B cell (primary cell): ENCODE measurements around the gene TMEM250. TPM values are rescaled to one million over a fixed set of nuclear protein-coding genes. Genes with fewer than 3 reads are reported as not detected.

Experiments used
- ATAC-seq: fragments of 200-7000 bp; cut with Tn5 transposase; one replicate; pipeline ENCODE4 v1.10.0; 2021; ENCODE audit warnings: low read depth, mild to moderate bottlenecking, moderate number of reproducible peaks, moderate library complexity
- CTCF ChIA-PET: fragments of 350-600 bp; sonication (Branson Sonifier 250); formaldehyde crosslinking; loops from one replicate; lab custom pipeline; 2021; ENCODE audit warnings: antibody characterized with exemption, inconsistent platforms; lab: Charles Lee
- POLR2A ChIA-PET: fragments of 350-600 bp; sonication (Branson Sonifier 250); formaldehyde crosslinking; loops from one replicate; lab custom pipeline; 2021; ENCODE audit warnings: antibody characterized with exemption; lab: Charles Lee
- DNase-seq: peaks from one replicate; pipeline ENCODE4 v3.0.0; 2013
- H2AFZ ChIP-seq: 2 replicates; pipeline ENCODE4 v1.6.1; 2012; ENCODE audit warnings: mild to moderate bottlenecking, low read depth, low read length; ENCODE audit not compliant: insufficient read depth, poor library complexity, severe bottlenecking
- H3K27ac ChIP-seq, 2 donors: 1 replicate in 1 of 2; 2 replicates in 1 of 2; pipeline ENCODE4 v1.5.1; 2012 to 2013; ENCODE audit warnings: low read length in 2 of 2, mild to moderate bottlenecking in 2 of 2, moderate library complexity in 1 of 2
- H3K27me3 ChIP-seq, 4 experiments: fragments of 200-600 bp in 1 of 4; sonication (generic) in 1 of 4; replicated peaks in 1 of 4; 1 replicate in 2 of 4; 2 replicates in 2 of 4; pipeline versions ENCODE4 v1.6.1 to v1.7.0; 2013 to 2016; ENCODE audit warnings: low read length in 3 of 4, mild to moderate bottlenecking in 2 of 4, mixed read lengths in 1 of 4, moderate library complexity in 1 of 4; ENCODE audit not compliant: insufficient read depth in 4 of 4, control insufficient read depth in 3 of 4; ENCODE audit errors: control extremely low read depth in 1 of 4
- H3K36me3 ChIP-seq, 2 experiments: replicated peaks in 1 of 2; 1 replicate in 1 of 2; 2 replicates in 1 of 2; pipeline versions ENCODE4 v1.6.1 to v1.7.1; 2013; ENCODE audit warnings: low read length in 1 of 2; ENCODE audit not compliant: insufficient read depth in 2 of 2, control insufficient read depth in 1 of 2; ENCODE audit errors: control extremely low read depth in 1 of 2, extremely low read depth in 1 of 2
- H3K4me1 ChIP-seq, 2 donors: fragments of 200-600 bp in 1 of 2; sonication (generic) in 1 of 2; 1 replicate in 1 of 2; 2 replicates in 1 of 2; pipeline versions ENCODE4 v1.5.1 to v1.6.1; 2013 to 2017; ENCODE audit warnings: low read length in 2 of 2; ENCODE audit not compliant: control insufficient read depth in 2 of 2, insufficient read depth in 2 of 2
- H3K4me2 ChIP-seq: replicated peaks from 2 replicates; pipeline ENCODE3; 2012; ENCODE audit warnings: mild to moderate bottlenecking, low read depth, low read length; ENCODE audit not compliant: poor library complexity, severe bottlenecking
- H3K4me3 ChIP-seq, 5 experiments: fragments of 200-600 bp in 1 of 5; sonication (generic) in 1 of 5; 1 replicate in 3 of 5; 2 replicates in 2 of 5; pipeline versions ENCODE4 v1.5.1 to v1.7.0; 2011 to 2016; ENCODE audit warnings: low read length in 4 of 5, mild to moderate bottlenecking in 4 of 5, low read depth in 2 of 5, control low read depth in 1 of 5, moderate library complexity in 1 of 5; ENCODE audit not compliant: insufficient read depth in 1 of 5; ENCODE audit errors: control extremely low read depth in 1 of 5, extremely low read depth in 1 of 5
- H3K79me2 ChIP-seq: fragments of 200-600 bp; sonication (generic); one replicate; pipeline ENCODE4 v1.6.0; 2016; ENCODE audit warnings: low read length; ENCODE audit not compliant: control insufficient read depth, insufficient read depth
- H3K9ac ChIP-seq: fragments of 200-600 bp; sonication (generic); 2 replicates; pipeline ENCODE4 v1.6.1; 2017; ENCODE audit warnings: mild to moderate bottlenecking, low read length, moderate library complexity
- H3K9me3 ChIP-seq, 3 donors: one replicate each; pipeline versions ENCODE4 v1.6.1 to v1.7.1; 2013; ENCODE audit warnings: low read length in 2 of 3; ENCODE audit not compliant: control insufficient read depth in 2 of 3, insufficient read depth in 1 of 3; ENCODE audit errors: control extremely low read depth in 1 of 3
- H4K20me1 ChIP-seq: 2 replicates; pipeline ENCODE4 v1.6.0; 2012; ENCODE audit warnings: mild to moderate bottlenecking, low read length; ENCODE audit not compliant: insufficient read depth, control insufficient read depth, poor library complexity, severe bottlenecking
- H3K27ac Mint-ChIP-seq: one replicate; pipeline ENCODE4 v1.8.0; 2021; ENCODE audit warnings: mixed read lengths
- H3K27me3 Mint-ChIP-seq: one replicate; pipeline ENCODE4 v1.8.0; 2021; ENCODE audit warnings: mixed read lengths
- H3K4me1 Mint-ChIP-seq: one replicate; pipeline ENCODE4 v1.8.0; 2021; ENCODE audit warnings: mixed read lengths
- H3K4me3 Mint-ChIP-seq: one replicate; pipeline ENCODE4 v1.8.0; 2021; ENCODE audit warnings: mixed read lengths
- H3K9me3 Mint-ChIP-seq: one replicate; pipeline ENCODE4 v1.8.0; 2022; ENCODE audit warnings: mixed read lengths; ENCODE audit not compliant: insufficient read depth
- EZH2 ChIP-seq: IDR thresholded peaks from 2 replicates; pipeline ENCODE4 v1.6.1; 2012; ENCODE audit warnings: borderline replicate concordance, low read depth, mild to moderate bottlenecking, moderate library complexity, low read length; ENCODE audit not compliant: insufficient read depth, poor library complexity, severe bottlenecking
- WGBS: methylation state at CpG from one replicate; pipeline ENCODE4 v1.1.5; 2013; ENCODE audit warnings: missing lambda C conversion rate; ENCODE audit not compliant: insufficient coverage; 5-methylcytosine and 5-hydroxymethylcytosine counted together
- intact Hi-C: fragments of 100-400 bp; cut with micrococcal nuclease; formaldehyde crosslinking; loops from one replicate; pipeline ENCODE4 v1.10.0; 2022
- polyA plus RNA-seq: library from polyadenylated mRNA; depleted of rRNA; stranded (reverse); fragments of >200 nt; gene quantifications from 2 replicates; pipeline ENCODE4 v1.2.3, GENCODE V29; 2012
- total RNA-seq, 2 donors: library from RNA; stranded (reverse); fragments of 120-200 nt in 1 of 2; gene quantifications; 1 replicate in 1 of 2; 2 replicates in 1 of 2; pipeline versions ENCODE4 v1.2.3 to v1.2.4, GENCODE V29; 2013 to 2022
- TF ChIP-seq, protein P1 (sequence below): fragments of 200-600 bp; IDR thresholded peaks from one replicate; pipeline ENCODE4 v1.8.0; 2022; ENCODE audit warnings: antibody characterized with exemption, mild to moderate bottlenecking

Gene TMEM250
- total and polyA plus RNA-seq, 2 donors (not counting 1 experiment from before 2014, with no cell fraction given) = 11.1 to 29.6 TPM

DNA sequence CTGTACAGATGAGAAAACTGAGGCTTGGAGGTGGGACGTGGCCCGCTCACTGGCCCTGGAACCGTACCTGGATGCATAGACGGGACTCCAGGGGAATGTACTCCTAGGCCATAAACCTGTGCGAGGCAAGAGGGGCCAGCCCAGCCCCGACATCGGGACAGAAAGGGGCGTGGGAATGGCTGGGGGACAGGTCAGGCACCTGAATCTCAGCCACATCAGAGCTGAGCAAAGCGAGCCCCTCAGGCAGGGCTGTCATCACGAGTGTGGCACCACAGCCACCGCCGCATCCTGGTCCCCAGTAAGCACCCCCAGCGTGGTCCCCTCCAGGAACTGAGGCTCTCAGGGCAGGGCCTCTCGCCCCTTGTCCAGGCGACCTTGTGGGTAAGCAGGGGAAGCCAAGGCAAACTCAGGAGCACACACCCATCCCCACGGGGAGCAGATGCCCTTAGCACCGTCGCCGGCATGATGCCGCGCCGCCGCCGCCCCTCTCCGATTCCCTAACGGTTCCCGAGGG is 40.1 kb downstream of the TMEM250 start:
- H3K4me2 ChIP-seq = no peak overlapping the region
- Mint-ChIP-seq H3K4me3 (no peak overlapping the region), H3K27me3 (peaks cover 5% of the 10 kb centered on the region), H3K9me3 (no peaks in the 10 kb centered on the region), H3K4me1 (peaks cover 12% of the 10 kb centered on the region), H3K27ac (no peak overlapping the region)
- 91% methylated on average over 19 of the region's 27 CpGs for WGBS
- no peak overlapping the region for H3K9ac ChIP-seq
- H3K27ac ChIP-seq = no peak overlapping the region
- H4K20me1 ChIP-seq = no peaks in the 10 kb centered on the region
- ATAC-seq (no peak), DNase-seq (no peak)
- POLR2A ChIA-PET = no interaction called here
- TF ChIP-seq, protein P1, sequence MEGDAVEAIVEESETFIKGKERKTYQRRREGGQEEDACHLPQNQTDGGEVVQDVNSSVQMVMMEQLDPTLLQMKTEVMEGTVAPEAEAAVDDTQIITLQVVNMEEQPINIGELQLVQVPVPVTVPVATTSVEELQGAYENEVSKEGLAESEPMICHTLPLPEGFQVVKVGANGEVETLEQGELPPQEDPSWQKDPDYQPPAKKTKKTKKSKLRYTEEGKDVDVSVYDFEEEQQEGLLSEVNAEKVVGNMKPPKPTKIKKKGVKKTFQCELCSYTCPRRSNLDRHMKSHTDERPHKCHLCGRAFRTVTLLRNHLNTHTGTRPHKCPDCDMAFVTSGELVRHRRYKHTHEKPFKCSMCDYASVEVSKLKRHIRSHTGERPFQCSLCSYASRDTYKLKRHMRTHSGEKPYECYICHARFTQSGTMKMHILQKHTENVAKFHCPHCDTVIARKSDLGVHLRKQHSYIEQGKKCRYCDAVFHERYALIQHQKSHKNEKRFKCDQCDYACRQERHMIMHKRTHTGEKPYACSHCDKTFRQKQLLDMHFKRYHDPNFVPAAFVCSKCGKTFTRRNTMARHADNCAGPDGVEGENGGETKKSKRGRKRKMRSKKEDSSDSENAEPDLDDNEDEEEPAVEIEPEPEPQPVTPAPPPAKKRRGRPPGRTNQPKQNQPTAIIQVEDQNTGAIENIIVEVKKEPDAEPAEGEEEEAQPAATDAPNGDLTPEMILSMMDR = no peak
- no peak for TF ChIP-seq EZH2
- CTCF ChIA-PET = no interaction called here
- H3K79me2 ChIP-seq = no peaks in the 10 kb centered on the region
- peaks cover 0 to 13% (median 0%) of the 10 kb centered on the region in 4 experiments for H3K27me3 ChIP-seq
- no peaks in the 10 kb centered on the region for H3K36me3 ChIP-seq
- no peak overlapping the region for H2AFZ ChIP-seq
- no peaks in the 10 kb centered on the region for H3K9me3 ChIP-seq
- no peak overlapping the region for H3K4me3 ChIP-seq
- intact Hi-C loops = no loop called here
- peaks cover 10 to 15% of the 10 kb centered on the region in 2 donors for H3K4me1 ChIP-seq

DNA sequence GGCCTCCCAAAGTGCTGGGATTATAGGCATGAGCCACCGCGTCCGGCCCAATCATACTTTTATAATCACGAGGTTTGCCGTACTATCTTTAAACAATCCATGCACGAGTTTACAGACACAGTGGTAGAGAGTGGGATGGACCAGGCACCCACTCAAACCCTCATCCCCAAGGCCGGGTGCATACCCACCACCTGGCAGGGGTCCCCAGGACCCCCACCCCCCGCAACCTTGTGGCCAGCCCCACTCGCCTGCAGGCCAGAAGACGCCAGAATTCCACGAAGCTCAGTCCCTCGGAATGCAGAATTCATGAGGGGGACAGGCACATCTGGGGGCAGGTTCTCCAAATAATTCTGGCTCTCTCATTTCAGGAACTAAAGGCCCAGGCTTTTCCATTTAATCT is 40.7 kb downstream of the TMEM250 start:
- peaks cover 10 to 15% of the 10 kb centered on the region in 2 donors for H3K4me1 ChIP-seq
- Mint-ChIP-seq H3K4me3 (no peak overlapping the region), H3K27me3 (peaks cover 5% of the 10 kb centered on the region), H3K27ac (no peak overlapping the region), H3K4me1 (peaks cover 12% of the 10 kb centered on the region), H3K9me3 (no peaks in the 10 kb centered on the region)
- ATAC-seq (no peak), DNase-seq (no peak)
- TF ChIP-seq, protein P1 = no peak
- TF ChIP-seq EZH2 = no peak
- no peak overlapping the region for H2AFZ ChIP-seq
- H3K27me3 ChIP-seq = peaks cover 0 to 13% (median 0%) of the 10 kb centered on the region in 4 experiments
- H3K79me2 ChIP-seq = no peaks in the 10 kb centered on the region
- H3K9me3 ChIP-seq = no peaks in the 10 kb centered on the region
- no peak overlapping the region for H3K9ac ChIP-seq
- ChIA-PET POLR2A (no interaction called here), CTCF (no interaction called here)
- H4K20me1 ChIP-seq = no peaks in the 10 kb centered on the region
- no peak overlapping the region for H3K27ac ChIP-seq
- no peaks in the 10 kb centered on the region for H3K36me3 ChIP-seq
- no peak overlapping the region for H3K4me3 ChIP-seq
- 94% methylated on average over 4 of the region's 12 CpGs for WGBS
- intact Hi-C loops = no loop called here
- H3K4me2 ChIP-seq = no peak overlapping the region
